ENCODE measurements around the gene TNXB.

DNA sequence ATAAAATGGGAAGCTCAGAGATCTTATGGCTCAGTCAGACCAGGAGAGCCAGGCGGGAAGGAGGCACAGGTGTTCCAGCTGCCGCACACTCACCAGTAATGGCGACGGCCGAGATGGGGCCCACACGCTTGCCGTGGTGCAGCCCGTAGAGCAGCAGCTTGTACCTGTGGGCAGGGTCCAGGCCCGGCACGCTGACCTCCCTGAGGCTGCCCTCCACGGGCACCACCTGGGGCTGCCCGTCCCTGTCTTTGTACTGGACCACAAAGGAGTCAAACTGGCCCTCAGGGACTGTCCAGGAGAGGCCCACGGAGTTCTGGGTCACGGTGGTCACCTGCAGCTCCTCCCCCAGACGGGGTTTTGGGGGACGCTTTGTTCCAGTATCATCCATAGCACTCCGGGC is 39.7 kb downstream of the TNXB start:
- TF ChIP-seq, protein P1, sequence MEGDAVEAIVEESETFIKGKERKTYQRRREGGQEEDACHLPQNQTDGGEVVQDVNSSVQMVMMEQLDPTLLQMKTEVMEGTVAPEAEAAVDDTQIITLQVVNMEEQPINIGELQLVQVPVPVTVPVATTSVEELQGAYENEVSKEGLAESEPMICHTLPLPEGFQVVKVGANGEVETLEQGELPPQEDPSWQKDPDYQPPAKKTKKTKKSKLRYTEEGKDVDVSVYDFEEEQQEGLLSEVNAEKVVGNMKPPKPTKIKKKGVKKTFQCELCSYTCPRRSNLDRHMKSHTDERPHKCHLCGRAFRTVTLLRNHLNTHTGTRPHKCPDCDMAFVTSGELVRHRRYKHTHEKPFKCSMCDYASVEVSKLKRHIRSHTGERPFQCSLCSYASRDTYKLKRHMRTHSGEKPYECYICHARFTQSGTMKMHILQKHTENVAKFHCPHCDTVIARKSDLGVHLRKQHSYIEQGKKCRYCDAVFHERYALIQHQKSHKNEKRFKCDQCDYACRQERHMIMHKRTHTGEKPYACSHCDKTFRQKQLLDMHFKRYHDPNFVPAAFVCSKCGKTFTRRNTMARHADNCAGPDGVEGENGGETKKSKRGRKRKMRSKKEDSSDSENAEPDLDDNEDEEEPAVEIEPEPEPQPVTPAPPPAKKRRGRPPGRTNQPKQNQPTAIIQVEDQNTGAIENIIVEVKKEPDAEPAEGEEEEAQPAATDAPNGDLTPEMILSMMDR (conservative IDR thresholded peaks at IDR 0.05), result no peak
- no peak for TF ChIP-seq ZFX (IDR thresholded peaks at IDR 0.05)

Measured in C4-2B (cell line).